H1 (cell line): ENCODE data around the gene MBTPS1.

Experiments
- CHD2 ChIP-seq: IDR thresholded peaks from 2 replicates; pipeline ENCODE4 v1.6.1; 2012; ENCODE audit warnings: low read length, improper control_type of control experiment
- CTCF ChIP-seq, 3 experiments: IDR thresholded peaks; 1 replicate in 2 of 3; 2 replicates in 1 of 3; pipeline versions ENCODE4 v1.5.1 to v1.6.1; 2011; ENCODE audit warnings: low read length in 3 of 3, mild to moderate bottlenecking in 3 of 3, inconsistent platforms in 2 of 3, low read depth in 1 of 3, moderate library complexity in 1 of 3; ENCODE audit not compliant: insufficient read depth in 1 of 3; ENCODE audit errors: control extremely low read depth in 1 of 3
- EP300 ChIP-seq, 2 experiments: IDR thresholded peaks; 1 replicate in 1 of 2; 2 replicates in 1 of 2; pipeline ENCODE4 v1.6.1; 2011 to 2012; ENCODE audit warnings: low read depth in 2 of 2, low read length in 2 of 2, mild to moderate bottlenecking in 2 of 2, borderline replicate concordance in 1 of 2, inconsistent platforms in 1 of 2, moderate library complexity in 1 of 2
- EZH2 ChIP-seq: fragments of 200-600 bp; sonication (generic); IDR thresholded peaks from 2 replicates; pipeline ENCODE4 v1.7.1; 2012; ENCODE audit warnings: low read depth, mild to moderate bottlenecking, moderate library complexity, low read length, inconsistent platforms; ENCODE audit not compliant: severe bottlenecking
- JUND ChIP-seq: IDR thresholded peaks from 2 replicates; pipeline ENCODE4 v1.6.1; 2011; ENCODE audit warnings: mild to moderate bottlenecking, improper control_type of control experiment, low read length
- MAX ChIP-seq: IDR thresholded peaks from 2 replicates; pipeline ENCODE4 v1.6.1; 2012; ENCODE audit warnings: inconsistent platforms
- RAD21 ChIP-seq, 2 experiments: IDR thresholded peaks in 1 of 2; conservative IDR thresholded peaks in 1 of 2; 2 replicates each; pipeline ENCODE4 v1.6.1; 2011; ENCODE audit warnings: low read depth in 2 of 2, low read length in 2 of 2, improper control_type of control experiment in 1 of 2, inconsistent platforms in 1 of 2, mild to moderate bottlenecking in 1 of 2, moderate library complexity in 1 of 2
- RNF2 ChIP-seq: fragments of 200-900, 300-1000 bp; sonication (generic); IDR thresholded peaks from 2 replicates; pipeline ENCODE4 v1.7.1; 2016; ENCODE audit warnings: borderline replicate concordance, low read depth, mild to moderate bottlenecking, antibody characterized with exemption, low read length; ENCODE audit not compliant: poor library complexity, severe bottlenecking; ENCODE audit errors: missing control alignments
- TAF1 ChIP-seq: IDR thresholded peaks from 2 replicates; pipeline ENCODE4 v1.6.1; 2011; ENCODE audit warnings: mild to moderate bottlenecking, low read depth, low read length
- TAF7 ChIP-seq: optimal IDR thresholded peaks from 2 replicates; pipeline ENCODE3; 2011; ENCODE audit warnings: low read depth, mild to moderate bottlenecking, inconsistent platforms, low read length, moderate library complexity, borderline replicate concordance
- TBP ChIP-seq: IDR thresholded peaks from 2 replicates; pipeline ENCODE4 v1.6.1; 2011; ENCODE audit warnings: low read depth, low read length, improper control_type of control experiment
- USF2 ChIP-seq: IDR thresholded peaks from 2 replicates; pipeline ENCODE4 v1.6.1; 2011; ENCODE audit warnings: low read length, improper control_type of control experiment
- ZNF274 ChIP-seq: IDR thresholded peaks from 2 replicates; pipeline ENCODE4 v1.7.0; 2012; ENCODE audit warnings: low read length, borderline replicate concordance; ENCODE audit errors: extremely low read depth

GRCh38 chr16:84161037-84161436, 44.3 kb upstream of the MBTPS1 start:
- TF ChIP-seq USF2 (no peak), TAF1 (no peak), TAF7 (no peak), CHD2 (no peak), RNF2 (no peak), EP300 (IDR thresholded peaks at IDR 0.05; ENCODE audit: borderline replicate concordance in 1 of 2, low read depth in 2 of 2, low read length in 2 of 2) (no peak), CTCF (IDR thresholded peaks at IDR 0.05; ENCODE audit: control extremely low read depth in 1 of 3, insufficient read depth in 1 of 3, low read depth in 1 of 3, low read length in 3 of 3) (no peak), EZH2 (no peak), JUND (no peak), ZNF274 (no peak), RAD21 (IDR thresholded peaks at IDR 0.05 in 1 of 2, conservative IDR thresholded peaks at IDR 0.05 in 1 of 2; ENCODE audit: low read depth in 2 of 2, low read length in 2 of 2) (no peak), TBP (no peak), MAX (no peak)
